ENCODE measurements around the gene TUSC1. TPM values are rescaled to one million over a fixed set of nuclear protein-coding genes. Genes with fewer than 3 reads are reported as not detected.
A peak's percentile ranks its signal among the peaks of the same experiment; 100 is the strongest.
"Not testable (repeated sequence)": the region's sequence is repeated elsewhere in the genome, so short reads cannot be mapped to it uniquely, and the experiment has no call there.

TUSC1 gene
- total and polyA plus RNA-seq, 3 experiments from 2014 or later = not detected

GRCh38 chr9:25700899-25701298, 22.7 kb upstream of the TUSC1 start:
- POLR2A ChIA-PET; H3K27me3 ChIP-seq (ENCODE audit: insufficient read depth, low read length, poor library complexity, severe bottlenecking); H3K4me3 ChIP-seq (ENCODE audit: low read length); H3K4me3 Mint-ChIP-seq; H3K4me1 Mint-ChIP-seq; H3K27ac ChIP-seq (ENCODE audit: low read depth, low read length); H3K9me3 ChIP-seq (ENCODE audit: low read length); CTCF ChIA-PET; H3K4me1 ChIP-seq (ENCODE audit: insufficient read depth, low read length); H3K27ac Mint-ChIP-seq; DNase-seq; H3K27me3 Mint-ChIP-seq; H3K36me3 ChIP-seq (ENCODE audit: insufficient read depth, low read length); H3K36me3 Mint-ChIP-seq: not testable (repeated sequence)
- peaks cover 5 to 22% (median 13%) of the 10 kb centered on the region in 5 donors for H3K9me3 Mint-ChIP-seq

DNA sequence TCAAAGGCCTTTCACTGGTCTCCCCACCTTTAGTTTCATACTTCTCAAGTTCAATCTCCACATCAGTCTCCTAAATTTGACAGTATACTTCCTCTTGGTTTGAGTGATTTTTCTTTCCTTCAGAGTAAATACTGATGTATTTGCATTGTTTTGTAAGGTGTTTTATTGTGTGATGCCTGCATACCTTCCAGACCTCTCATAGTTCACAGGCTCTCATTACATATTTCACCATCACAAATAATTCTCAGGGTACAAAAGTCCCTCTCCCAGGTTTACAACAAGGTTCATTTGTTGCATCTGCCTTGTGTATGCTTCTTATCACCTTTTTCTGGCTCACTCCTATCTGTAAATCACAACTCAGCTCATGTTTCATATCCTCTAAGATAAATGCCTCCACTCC, 22.2 kb upstream of the TUSC1 start:
- H3K36me3 ChIP-seq (ENCODE audit: insufficient read depth, low read length) = no peaks in the 10 kb centered on the region
- no peaks in the 10 kb centered on the region for H3K27me3 Mint-ChIP-seq
- no peak overlapping the region for H3K27ac Mint-ChIP-seq
- no peaks in the 10 kb centered on the region for H3K4me1 ChIP-seq (ENCODE audit: insufficient read depth, low read length)
- no peaks in the 10 kb centered on the region for H3K9me3 ChIP-seq (ENCODE audit: low read length)
- no peak overlapping the region for H3K27ac ChIP-seq (ENCODE audit: low read depth, low read length)
- DNase-seq = no peak
- ChIA-PET CTCF (no interaction called here), POLR2A (no interaction called here)
- peaks cover 5 to 21% (median 13%) of the 10 kb centered on the region in 5 donors for H3K9me3 Mint-ChIP-seq
- no peak overlapping the region for H3K4me3 Mint-ChIP-seq
- H3K4me1 Mint-ChIP-seq = no peaks in the 10 kb centered on the region
- H3K36me3 Mint-ChIP-seq = no peaks in the 10 kb centered on the region
- H3K4me3 ChIP-seq (ENCODE audit: low read length) = no peak overlapping the region
- no peaks in the 10 kb centered on the region for H3K27me3 ChIP-seq (ENCODE audit: insufficient read depth, low read length, poor library complexity, severe bottlenecking)

DNA sequence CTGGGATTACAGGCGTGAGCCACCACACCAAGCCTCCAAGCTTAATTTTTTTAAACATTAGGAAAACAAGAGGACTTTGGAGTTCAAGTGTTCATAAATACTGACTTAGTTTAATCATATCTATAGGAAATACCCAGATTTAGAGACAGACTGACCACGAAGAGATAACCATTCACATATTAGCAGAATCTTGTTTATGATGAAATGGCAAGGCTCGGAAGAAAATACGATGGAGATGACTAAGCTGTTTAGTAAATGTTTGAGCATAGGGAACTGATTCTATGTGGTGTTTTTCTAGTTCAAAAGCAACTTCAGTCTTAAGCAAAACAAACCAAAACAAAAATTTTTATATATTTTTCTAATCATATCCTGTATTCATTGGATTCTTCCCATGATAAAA, 13.5 kb upstream of the TUSC1 start:
- no peaks in the 10 kb centered on the region for H3K9me3 ChIP-seq (ENCODE audit: low read length)
- CTCF ChIA-PET = no interaction called here

DNA sequence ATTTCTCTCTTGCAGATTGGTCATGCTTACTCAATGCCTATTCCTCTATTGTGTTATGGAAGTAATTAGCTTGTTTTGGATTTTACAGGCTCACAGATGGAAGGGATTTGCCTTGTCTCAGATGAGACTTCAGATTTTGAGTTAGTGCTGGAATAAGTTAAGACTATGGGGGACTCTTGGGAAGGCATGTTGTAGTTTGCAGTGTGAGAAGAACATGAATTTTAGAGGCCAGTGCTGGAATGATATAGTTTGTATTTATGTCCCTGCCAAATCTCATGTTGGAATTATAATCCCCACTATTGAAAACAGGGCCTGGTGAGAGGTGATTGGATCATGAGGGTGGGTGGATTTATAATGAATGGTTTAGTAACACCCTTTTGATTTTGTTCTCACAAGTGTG, 6.1 kb upstream of the TUSC1 start:
- no peak overlapping the region for H3K4me3 ChIP-seq (ENCODE audit: low read length)
- ChIA-PET POLR2A (no interaction called here), CTCF (no interaction called here)
- peaks cover 4 to 38% (median 11%) of the 10 kb centered on the region in 5 donors for H3K9me3 Mint-ChIP-seq
- H3K27me3 Mint-ChIP-seq = peaks cover 0 to 2% of the 10 kb centered on the region in 2 donors
- no peak overlapping the region for H3K4me3 Mint-ChIP-seq
- H3K36me3 ChIP-seq (ENCODE audit: insufficient read depth, low read length) = no peaks in the 10 kb centered on the region
- no peaks in the 10 kb centered on the region for H3K36me3 Mint-ChIP-seq
- H3K27me3 ChIP-seq (ENCODE audit: insufficient read depth, low read length, poor library complexity, severe bottlenecking) = no peaks in the 10 kb centered on the region
- H3K4me1 ChIP-seq (ENCODE audit: insufficient read depth, low read length) = no peaks in the 10 kb centered on the region
- no peak for DNase-seq
- no peaks in the 10 kb centered on the region for H3K4me1 Mint-ChIP-seq
- no peak overlapping the region for H3K27ac Mint-ChIP-seq
- no peak overlapping the region for H3K27ac ChIP-seq (ENCODE audit: low read depth, low read length)
- no peaks in the 10 kb centered on the region for H3K9me3 ChIP-seq (ENCODE audit: low read length)

More for the DNA sequence above, 13.5 kb upstream of the TUSC1 start:
- no peak overlapping the region for H3K4me3 Mint-ChIP-seq
- H3K36me3 Mint-ChIP-seq = no peaks in the 10 kb centered on the region
- H3K9me3 Mint-ChIP-seq = peaks cover 14 to 22% (median 19%) of the 10 kb centered on the region in 5 donors
- H3K4me1 ChIP-seq (ENCODE audit: insufficient read depth, low read length) = no peaks in the 10 kb centered on the region
- no peak overlapping the region for H3K27ac Mint-ChIP-seq
- H3K27me3 Mint-ChIP-seq = no peaks in the 10 kb centered on the region
- no peak overlapping the region for H3K27ac ChIP-seq (ENCODE audit: low read depth, low read length)
- no peak overlapping the region for H3K4me3 ChIP-seq (ENCODE audit: low read length)
- H3K4me1 Mint-ChIP-seq = no peaks in the 10 kb centered on the region
- DNase-seq = no peak
- POLR2A ChIA-PET = no interaction called here
- no peaks in the 10 kb centered on the region for H3K27me3 ChIP-seq (ENCODE audit: insufficient read depth, low read length, poor library complexity, severe bottlenecking)
- no peaks in the 10 kb centered on the region for H3K36me3 ChIP-seq (ENCODE audit: insufficient read depth, low read length)

DNA sequence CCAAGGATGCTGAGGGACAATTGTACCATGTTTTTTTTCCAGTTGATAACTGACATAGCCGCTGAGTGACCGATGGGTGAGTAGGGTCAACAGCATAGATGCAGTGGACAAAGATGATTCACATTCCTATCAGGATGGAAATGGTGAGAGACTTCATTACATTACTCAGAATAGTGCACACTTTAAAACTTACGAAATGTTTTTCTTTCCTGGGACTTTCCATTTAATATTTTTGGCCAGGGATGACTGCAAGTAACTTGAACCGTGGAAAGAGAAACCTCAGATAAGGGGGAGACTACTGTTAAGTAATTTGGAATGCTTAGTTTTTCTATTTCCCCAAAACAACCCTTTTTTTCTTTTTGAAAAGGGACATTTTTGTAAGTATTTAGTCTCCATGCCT, 3.0 kb upstream of the TUSC1 start:
- Histone ChIP-seq H3K9me3 (ENCODE audit: low read length) (no peaks in the 10 kb centered on the region), H3K27ac (ENCODE audit: low read depth, low read length) (no peak overlapping the region), H3K27me3 (ENCODE audit: insufficient read depth, low read length, poor library complexity, severe bottlenecking) (no peaks in the 10 kb centered on the region), H3K4me3 (ENCODE audit: low read length) (no peak overlapping the region), H3K4me1 (ENCODE audit: insufficient read depth, low read length) (no peaks in the 10 kb centered on the region), H3K36me3 (ENCODE audit: insufficient read depth, low read length) (no peaks in the 10 kb centered on the region)
- Mint-ChIP-seq H3K9me3 (peaks cover 6 to 28% (median 12%) of the 10 kb centered on the region in 5 donors), H3K4me1 (peaks cover 0 to 4% (median 0%) of the 10 kb centered on the region in 3 donors), H3K27ac (no peak overlapping the region), H3K36me3 (no peaks in the 10 kb centered on the region), H3K4me3 (no peak overlapping the region), H3K27me3 (peaks cover 9 to 10% of the 10 kb centered on the region in 2 donors)
- ChIA-PET CTCF (no interaction called here), POLR2A (no interaction called here)
- no peak for DNase-seq

DNA sequence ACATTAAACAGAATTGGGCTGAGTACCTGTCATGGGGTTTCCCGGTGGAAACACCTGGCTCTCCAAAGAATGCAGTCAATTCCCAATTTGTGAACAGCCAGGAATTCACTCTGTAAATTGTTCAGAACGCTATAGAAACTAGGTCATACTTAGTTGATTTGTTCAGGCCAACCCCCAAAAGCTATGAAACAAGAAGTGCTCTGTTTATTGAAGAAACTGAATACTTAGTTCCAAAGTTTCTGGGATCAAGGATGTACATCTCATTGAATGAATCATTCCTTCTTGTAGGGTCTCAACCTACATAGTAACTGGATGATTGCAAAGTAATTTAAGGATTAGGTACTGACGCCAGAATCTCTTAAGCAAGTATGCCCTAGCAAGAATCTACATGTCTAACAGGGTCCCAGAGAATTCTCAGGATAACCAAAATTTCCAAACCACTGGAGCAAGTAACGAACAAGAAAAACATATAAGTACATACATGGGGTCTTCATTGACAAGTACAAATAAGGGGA, 659 bp upstream of the TUSC1 start:
- Mint-ChIP-seq H3K4me1 (peaks cover 0 to 4% (median 0%) of the 10 kb centered on the region in 3 donors), H3K27me3 (peaks cover 9 to 10% of the 10 kb centered on the region in 2 donors), H3K9me3 (peaks cover 2 to 25% (median 16%) of the 10 kb centered on the region in 5 donors), H3K4me3 (no peak overlapping the region), H3K36me3 (no peaks in the 10 kb centered on the region), H3K27ac (no peak overlapping the region)
- no peaks in the 10 kb centered on the region for H3K36me3 ChIP-seq (ENCODE audit: insufficient read depth, low read length)
- CTCF ChIA-PET = no interaction called here
- no peaks in the 10 kb centered on the region for H3K4me1 ChIP-seq (ENCODE audit: insufficient read depth, low read length)
- POLR2A ChIA-PET = no interaction called here
- H3K9me3 ChIP-seq (ENCODE audit: low read length) = no peaks in the 10 kb centered on the region
- H3K27me3 ChIP-seq (ENCODE audit: insufficient read depth, low read length, poor library complexity, severe bottlenecking) = no peaks in the 10 kb centered on the region
- no peak for DNase-seq
- no peak overlapping the region for H3K27ac ChIP-seq (ENCODE audit: low read depth, low read length)
- H3K4me3 ChIP-seq (ENCODE audit: low read length) = no peak overlapping the region

DNA sequence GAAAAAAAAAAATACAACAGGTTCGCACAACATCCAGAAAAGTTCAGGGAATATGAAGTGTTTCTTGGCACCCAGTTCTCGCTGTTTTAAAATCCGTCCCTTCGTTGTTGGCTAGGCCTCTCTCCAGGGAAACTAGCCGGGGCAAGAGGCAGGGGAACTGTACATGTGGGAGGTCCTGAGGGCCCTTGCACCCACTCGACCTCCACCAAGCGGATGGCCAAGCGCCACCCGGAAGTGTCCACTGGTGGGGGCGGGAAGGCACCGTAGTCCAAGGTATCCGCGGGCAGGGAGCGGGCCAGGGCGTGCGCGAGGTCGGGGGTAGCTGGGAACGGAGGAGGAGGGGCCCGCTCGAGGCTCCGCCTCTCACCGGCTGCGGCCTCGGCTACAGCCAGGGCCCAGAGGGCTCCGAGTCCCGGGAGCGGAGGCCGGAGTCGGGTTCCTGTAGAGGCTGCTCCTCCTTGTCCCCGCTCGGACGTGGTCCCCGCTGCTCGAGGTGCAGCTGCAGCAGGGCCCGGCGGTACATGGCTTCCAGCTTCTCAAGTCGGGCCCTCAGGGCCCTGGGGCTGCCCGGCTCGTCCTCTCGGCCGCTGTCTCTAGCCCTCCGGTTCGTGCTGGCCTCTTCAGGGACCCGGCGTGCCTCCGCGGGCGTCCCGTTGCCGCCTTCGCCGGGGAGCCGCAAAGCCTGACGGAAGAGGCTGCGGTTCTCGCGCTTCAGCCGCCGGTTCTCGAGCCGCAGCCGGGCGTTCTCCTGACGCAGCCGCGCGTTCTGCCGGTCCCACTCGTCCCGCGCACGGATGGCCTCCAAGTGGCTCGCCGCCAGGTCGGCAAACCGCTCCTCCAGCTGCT, 720 bp downstream of the TUSC1 start:
- peaks cover 9 to 10% of the 10 kb centered on the region in 2 donors for H3K27me3 Mint-ChIP-seq
- H3K27me3 ChIP-seq (ENCODE audit: insufficient read depth, low read length, poor library complexity, severe bottlenecking) = no peaks in the 10 kb centered on the region
- H3K4me1 Mint-ChIP-seq = peaks cover 0 to 4% (median 0%) of the 10 kb centered on the region in 3 donors
- peak overlapping the region in 2 of 7 donors; percentile 23 to 47 for H3K4me3 Mint-ChIP-seq
- H3K36me3 ChIP-seq (ENCODE audit: insufficient read depth, low read length) = no peaks in the 10 kb centered on the region
- ChIA-PET POLR2A (no interaction called here), CTCF (no interaction called here)
- H3K27ac ChIP-seq (ENCODE audit: low read depth, low read length) = no peak overlapping the region
- no peak overlapping the region for H3K27ac Mint-ChIP-seq
- H3K4me3 ChIP-seq (ENCODE audit: low read length) = no peak overlapping the region
- no peaks in the 10 kb centered on the region for H3K36me3 Mint-ChIP-seq
- H3K4me1 ChIP-seq (ENCODE audit: insufficient read depth, low read length) = no peaks in the 10 kb centered on the region
- DNase-seq = peak in 1 of 5 donors; percentile 2
- H3K9me3 ChIP-seq (ENCODE audit: low read length) = no peaks in the 10 kb centered on the region
- H3K9me3 Mint-ChIP-seq = peaks cover 2 to 22% (median 16%) of the 10 kb centered on the region in 5 donors

GRCh38 chr9:25675858-25676257, 2.4 kb downstream of the TUSC1 start:
- H3K4me1 ChIP-seq (ENCODE audit: insufficient read depth, low read length); H3K4me3 ChIP-seq (ENCODE audit: low read length); H3K27ac Mint-ChIP-seq; H3K27ac ChIP-seq (ENCODE audit: low read depth, low read length); DNase-seq; H3K9me3 ChIP-seq (ENCODE audit: low read length); H3K36me3 ChIP-seq (ENCODE audit: insufficient read depth, low read length); POLR2A ChIA-PET; H3K27me3 ChIP-seq (ENCODE audit: insufficient read depth, low read length, poor library complexity, severe bottlenecking); H3K4me1 Mint-ChIP-seq; H3K4me3 Mint-ChIP-seq; CTCF ChIA-PET; H3K36me3 Mint-ChIP-seq: not testable (repeated sequence)
- Mint-ChIP-seq H3K27me3 (peaks cover 9 to 10% of the 10 kb centered on the region in 2 donors), H3K9me3 (peaks cover 2 to 14% (median 12%) of the 10 kb centered on the region in 5 donors)

Data from CD8-positive, alpha-beta memory T cell (primary cell).